T-helper 1 cell (primary cell): Measurements from ENCODE around the gene CAP1.
A peak's percentile ranks its signal among the peaks of the same experiment; 100 is the strongest.
"Not testable (repeated sequence)": the region's sequence is repeated elsewhere in the genome, so short reads cannot be mapped to it uniquely, and the experiment has no call there.

Experiments used
- DNase-seq, 5 donors: peaks; one replicate each; pipeline ENCODE4 v3.0.0-alpha.2; 2012 to 2020
- total RNA-seq, 4 donors: gene quantifications; one replicate each; lab custom pipeline; 2026; lab: John Stamatoyannopoulos, UW

CAP1 gene
- total RNA-seq, result 205 to 336 (median 279) reads per million in 4 donors

- peak; percentile 99 to 100 (median 100) for DNase-seq
Observed at GRCh38 chr1:40040511-40041465, at the start of gene CAP1. Gene CAP1, plus strand, starts transcription at chr1:40040729. Its CDS starts 18,618 bp downstream, at chr1:40059347.

- DNase-seq, result no peak
Observed at GRCh38 chr1:39992234-39992633, 48.3 kb upstream of the CAP1 start.

- no peak for DNase-seq
Observed at GRCh38 chr1:39992888-39993287, 47.6 kb upstream of the CAP1 start.

- DNase-seq, result no peak
Observed at GRCh38 chr1:39995973-39996393, 44.5 kb upstream of the CAP1 start.

GRCh38 chr1:39996396-39997004 lies 44.0 kb upstream of the CAP1 start:
- DNase-seq, result no peak

- DNase-seq, result no peak
Observed at GRCh38 chr1:40001456-40001855, 39.1 kb upstream of the CAP1 start.

- no peak for DNase-seq
Observed at GRCh38 chr1:40003156-40004093, 37.1 kb upstream of the CAP1 start.

- DNase-seq, result no peak
Observed at GRCh38 chr1:40004857-40005256, 35.7 kb upstream of the CAP1 start.

- DNase-seq, result not testable (repeated sequence)
Observed at GRCh38 chr1:40007481-40008034, 33.0 kb upstream of the CAP1 start.

GRCh38 chr1:40011198-40011597 lies 29.3 kb upstream of the CAP1 start:
- DNase-seq, result no peak

- no peak for DNase-seq
Observed at GRCh38 chr1:40014253-40014706, 26.2 kb upstream of the CAP1 start.

GRCh38 chr1:40014812-40015594 lies 25.5 kb upstream of the CAP1 start:
- no peak for DNase-seq

- DNase-seq, result no peak
Observed at GRCh38 chr1:40017951-40018575, 22.5 kb upstream of the CAP1 start.

- no peak for DNase-seq
Observed at GRCh38 chr1:40020447-40021085, 20.0 kb upstream of the CAP1 start.

- DNase-seq, result no peak
Observed at GRCh38 chr1:40023379-40023944, 17.1 kb upstream of the CAP1 start.

GRCh38 chr1:40024671-40025070 lies 15.9 kb upstream of the CAP1 start:
- no peak for DNase-seq

GRCh38 chr1:40027647-40028046 lies 12.9 kb upstream of the CAP1 start:
- DNase-seq, result no peak

GRCh38 chr1:40029608-40030007 lies 10.9 kb upstream of the CAP1 start:
- no peak for DNase-seq

GRCh38 chr1:40030528-40031135 lies 9.9 kb upstream of the CAP1 start:
- no peak for DNase-seq
